AG09309 (cell line): ENCODE measurements around the gene CACNG1.
"Not testable (repeated sequence)": the region's sequence is repeated elsewhere in the genome, so short reads cannot be mapped to it uniquely, and the experiment has no call there.

Experiments used
- DNase-seq: peaks from one replicate; pipeline ENCODE4 v3.0.0-alpha.2; 2010; ENCODE audit warnings: low read depth
- H3K4me3 ChIP-seq: 2 replicates; pipeline ENCODE4 v1.5.1; 2011; ENCODE audit warnings: mild to moderate bottlenecking, low read depth, low read length, moderate library complexity; ENCODE audit not compliant: control insufficient read depth
- CTCF ChIP-seq: IDR thresholded peaks from 2 replicates; pipeline ENCODE4 v1.5.1; 2011; ENCODE audit warnings: mild to moderate bottlenecking, low read depth, low read length, inconsistent platforms; ENCODE audit not compliant: insufficient read depth, control insufficient read depth; ENCODE audit errors: missing control alignments

CACNG1 gene

DNA sequence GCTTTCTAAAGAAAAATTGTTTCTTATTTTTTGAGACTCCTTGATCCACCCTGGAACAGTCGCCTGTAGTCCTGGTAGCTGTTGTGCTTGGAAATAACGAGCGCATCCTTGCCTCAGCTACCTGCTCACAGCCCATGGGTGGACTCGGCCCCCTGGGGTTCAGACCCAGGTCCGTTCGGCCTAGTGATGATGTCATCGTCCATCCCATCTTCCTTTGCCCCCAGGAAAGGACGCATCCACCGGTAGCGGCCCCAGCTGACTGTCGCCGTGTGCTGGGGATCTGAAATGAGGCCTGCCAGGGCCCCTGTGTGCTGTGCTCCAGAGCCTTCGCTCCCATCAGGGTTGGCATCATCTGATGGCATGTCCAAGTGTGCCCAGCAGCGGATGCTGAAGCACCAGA is 12.0 kb upstream of the CACNG1 start:
- no peak for DNase-seq
- H3K4me3 ChIP-seq: no peak overlapping the region
- TF ChIP-seq CTCF: no peak

DNA sequence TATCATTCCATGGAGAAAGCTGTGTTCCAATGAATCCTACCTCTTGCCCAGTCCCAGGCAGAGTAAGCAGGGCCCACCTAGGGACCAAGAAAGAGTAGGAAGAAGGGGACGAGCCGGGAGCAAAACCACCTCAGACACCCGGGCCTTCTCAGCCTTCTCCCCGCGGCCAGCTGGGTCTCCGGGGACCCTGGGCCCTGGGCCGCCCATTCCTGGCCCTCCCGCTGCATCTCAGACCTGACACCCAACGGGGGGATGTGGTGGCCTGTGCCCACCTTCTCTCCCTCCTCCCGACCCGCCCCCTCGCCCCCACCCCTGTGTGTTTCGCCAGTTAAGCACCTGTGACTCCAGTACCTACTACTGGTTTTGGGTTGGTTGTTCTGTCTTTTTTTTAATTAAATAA is 11.4 kb upstream of the CACNG1 start:
- TF ChIP-seq CTCF: no peak
- DNase-seq: no peak
- no peak overlapping the region for H3K4me3 ChIP-seq

- TF ChIP-seq CTCF: no peak
- no peak overlapping the region for H3K4me3 ChIP-seq
- DNase-seq: no peak
Measured at GRCh38 chr17:67033613-67034012, 10.7 kb upstream of the CACNG1 start.

DNA sequence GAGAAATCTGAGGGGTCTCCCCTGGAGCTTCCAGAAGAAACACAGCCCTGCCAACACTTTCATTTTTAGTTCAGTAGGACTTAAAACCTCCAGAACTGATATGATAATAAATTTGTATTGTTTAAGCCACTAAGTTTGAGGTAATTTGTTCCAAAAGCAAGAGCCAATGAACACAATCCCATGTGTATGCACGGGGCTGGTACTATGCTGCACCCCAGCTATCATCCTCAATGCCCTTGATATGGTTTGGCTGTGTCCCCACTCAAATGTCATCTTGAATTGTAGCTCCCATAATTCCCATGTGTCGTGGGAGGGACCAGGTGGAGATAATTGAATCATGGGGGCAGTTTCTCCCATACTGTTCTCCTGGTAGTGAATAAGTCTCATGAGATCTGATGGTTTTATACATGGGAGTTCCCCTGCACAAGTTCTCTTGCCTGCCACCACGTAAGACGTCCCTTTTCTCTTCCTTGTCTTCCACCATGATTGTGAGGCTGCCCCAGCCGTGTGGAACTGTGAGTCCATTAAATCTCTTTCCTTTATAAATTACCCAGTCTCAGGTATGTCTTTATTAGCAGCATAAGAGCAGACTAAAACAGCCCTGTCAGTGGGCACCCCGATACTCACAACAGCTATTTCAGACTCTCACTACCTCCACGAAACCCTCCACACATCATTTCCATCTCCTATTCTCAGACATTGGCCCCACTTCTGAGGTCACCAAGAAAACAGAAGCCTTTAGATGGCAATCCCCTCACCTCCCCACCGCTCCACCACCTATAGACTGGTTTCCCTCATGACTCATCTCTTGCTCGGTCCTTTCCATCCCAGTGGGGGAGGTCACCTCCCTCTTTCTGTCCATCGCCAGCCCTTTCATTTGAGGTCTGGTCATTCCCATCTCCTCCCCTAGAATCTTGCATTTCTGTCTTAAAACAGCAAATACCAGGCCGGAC is 8.9 kb upstream of the CACNG1 start:
- no peak overlapping the region for H3K4me3 ChIP-seq
- TF ChIP-seq CTCF: no peak
- DNase-seq: no peak

GRCh38 chr17:67038861-67039365 is 5.4 kb upstream of the CACNG1 start:
- no peak for TF ChIP-seq CTCF
- H3K4me3 ChIP-seq: no peak overlapping the region
- no peak for DNase-seq

DNA sequence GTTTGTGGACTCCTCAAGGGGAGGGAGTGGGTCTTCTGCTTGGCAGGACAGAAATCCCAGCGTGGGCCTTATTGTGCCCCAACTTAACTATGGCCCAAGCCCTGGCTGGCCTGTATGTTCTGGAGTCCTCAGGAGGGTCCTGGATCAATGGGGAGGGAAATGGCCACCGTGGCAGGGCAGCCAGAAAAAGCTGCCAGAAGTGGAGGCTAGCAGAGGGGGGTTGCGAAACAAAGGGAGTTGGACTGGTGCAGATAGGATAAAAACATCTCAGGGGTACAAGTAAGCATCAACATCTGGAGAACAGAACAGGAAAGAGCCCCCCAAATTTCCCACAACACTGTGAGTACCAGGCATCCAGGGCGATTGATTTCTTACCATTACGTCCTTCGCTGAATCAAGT is 3.7 kb upstream of the CACNG1 start:
- DNase-seq: no peak
- TF ChIP-seq CTCF: no peak
- no peak overlapping the region for H3K4me3 ChIP-seq

- not testable (repeated sequence) for DNase-seq, H3K4me3 ChIP-seq
Measured at GRCh38 chr17:67041119-67041518, 3.2 kb upstream of the CACNG1 start.
